Testis (tissue), 2 donors: ENCODE data around the gene HAPLN3.

Experiments used
- CTCF ChIP-seq, 3 experiments: fragments of 450-650 bp in 2 of 3; fragments of 200-600 bp in 1 of 3; sonication (generic) in 1 of 3; IDR thresholded peaks; one replicate each; pipeline ENCODE4 v1.5.1; 2016 to 2019; ENCODE audit warnings: antibody characterized with exemption in 3 of 3, mild to moderate bottlenecking in 2 of 3, moderate library complexity in 1 of 3
- POLR2A ChIP-seq: fragments of 450-650 bp; IDR thresholded peaks from one replicate; pipeline ENCODE4 v1.6.1; 2017; ENCODE audit warnings: antibody characterized with exemption, mild to moderate bottlenecking, moderate library complexity

GRCh38 chr15:88866295-88866881 is 29.0 kb downstream of the HAPLN3 start:
- TF ChIP-seq CTCF (IDR thresholded peaks at IDR 0.05), result no peak
- TF ChIP-seq POLR2A, result no peak
